ENCODE results near the gene HRH1.

- TF ChIP-seq POLR2A (IDR thresholded peaks at IDR 0.05) (no peak), EP300 (IDR thresholded peaks at IDR 0.05) (no peak), POLR2AphosphoS5 (IDR thresholded peaks at IDR 0.05) (no peak)
- TF ChIP-seq, protein P1, sequence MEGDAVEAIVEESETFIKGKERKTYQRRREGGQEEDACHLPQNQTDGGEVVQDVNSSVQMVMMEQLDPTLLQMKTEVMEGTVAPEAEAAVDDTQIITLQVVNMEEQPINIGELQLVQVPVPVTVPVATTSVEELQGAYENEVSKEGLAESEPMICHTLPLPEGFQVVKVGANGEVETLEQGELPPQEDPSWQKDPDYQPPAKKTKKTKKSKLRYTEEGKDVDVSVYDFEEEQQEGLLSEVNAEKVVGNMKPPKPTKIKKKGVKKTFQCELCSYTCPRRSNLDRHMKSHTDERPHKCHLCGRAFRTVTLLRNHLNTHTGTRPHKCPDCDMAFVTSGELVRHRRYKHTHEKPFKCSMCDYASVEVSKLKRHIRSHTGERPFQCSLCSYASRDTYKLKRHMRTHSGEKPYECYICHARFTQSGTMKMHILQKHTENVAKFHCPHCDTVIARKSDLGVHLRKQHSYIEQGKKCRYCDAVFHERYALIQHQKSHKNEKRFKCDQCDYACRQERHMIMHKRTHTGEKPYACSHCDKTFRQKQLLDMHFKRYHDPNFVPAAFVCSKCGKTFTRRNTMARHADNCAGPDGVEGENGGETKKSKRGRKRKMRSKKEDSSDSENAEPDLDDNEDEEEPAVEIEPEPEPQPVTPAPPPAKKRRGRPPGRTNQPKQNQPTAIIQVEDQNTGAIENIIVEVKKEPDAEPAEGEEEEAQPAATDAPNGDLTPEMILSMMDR (IDR thresholded peaks at IDR 0.05): no peak
Measured at GRCh38 chr3:11228041-11228440, 73.7 kb downstream of the HRH1 start.
